HG02610 (cell line): ENCODE data around the gene PPM1H.
"Not testable (repeated sequence)": the region's sequence is repeated elsewhere in the genome, so short reads cannot be mapped to it uniquely, and the experiment has no call there.

Source experiments
- ATAC-seq: cut with Tn5 transposase; IDR thresholded peaks from one replicate; pipeline ENCODE4 v1.9.1; 2021; ENCODE audit warnings: mild to moderate bottlenecking, moderate library complexity; ENCODE audit not compliant: unreplicated experiment

PPM1H gene

DNA sequence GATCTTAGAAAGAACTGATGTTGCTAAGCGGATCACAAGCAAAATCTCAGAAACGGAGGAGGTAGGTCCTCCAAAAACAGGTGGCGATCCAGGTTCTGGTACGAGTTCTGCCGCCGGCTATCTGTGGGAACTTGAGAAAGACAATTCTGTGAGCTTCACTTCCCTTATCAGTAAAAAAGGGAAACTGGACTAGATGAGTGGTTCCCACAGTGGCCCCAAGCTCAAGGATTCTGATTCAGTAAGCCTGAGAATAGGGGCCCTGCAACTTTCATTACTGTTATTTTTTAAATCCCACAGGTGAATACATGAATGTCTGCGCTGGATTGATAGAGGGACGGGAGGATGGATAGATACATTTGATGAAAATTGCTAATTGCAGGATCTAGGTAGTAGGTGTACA, 160.2 kb downstream of the PPM1H start:
- ATAC-seq = no peak

DNA sequence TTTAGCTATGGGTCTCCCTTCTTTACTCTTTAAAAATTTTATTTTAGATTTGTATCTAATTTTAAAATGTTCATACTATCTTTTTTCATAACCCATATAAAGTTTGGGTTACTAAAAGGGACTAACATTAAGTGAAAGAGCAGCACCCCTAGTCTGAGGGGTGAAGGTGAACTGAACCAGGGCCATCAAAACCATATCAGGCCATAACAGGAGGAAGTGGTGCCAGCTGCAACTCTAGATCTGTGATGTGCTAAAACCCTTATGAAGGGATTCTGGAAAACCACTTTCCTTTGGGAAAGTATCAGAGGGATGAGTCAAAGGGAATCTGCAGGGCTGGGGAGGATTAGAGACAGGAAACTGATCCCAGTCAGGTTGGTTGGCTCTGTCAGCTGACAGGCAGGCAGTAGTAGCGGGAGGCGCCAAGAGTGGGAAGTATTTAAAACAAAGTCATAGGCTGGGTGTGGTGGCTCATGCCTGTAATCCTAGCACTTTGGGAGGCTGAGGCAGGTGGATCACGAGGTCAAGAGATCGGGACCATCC, 162.5 kb downstream of the PPM1H start:
- no peak for ATAC-seq

DNA sequence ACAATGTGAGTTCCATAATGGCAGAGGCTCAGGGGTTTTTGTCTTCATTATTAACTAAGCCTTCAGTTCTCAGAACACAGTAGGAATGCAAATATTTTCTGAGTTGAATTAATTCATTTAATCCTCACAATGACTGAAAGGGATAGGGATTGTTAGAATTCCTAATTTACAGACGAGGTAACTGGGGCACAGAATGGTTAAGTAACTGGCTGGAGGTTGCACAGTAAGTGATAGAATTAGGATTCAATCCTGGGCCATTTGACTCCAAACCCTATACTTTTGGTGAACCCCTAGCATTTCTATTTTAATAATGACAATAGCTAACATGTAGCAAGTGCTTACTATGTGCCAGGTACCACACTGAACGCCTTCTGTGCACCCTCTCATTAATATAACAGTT, 163.1 kb downstream of the PPM1H start:
- ATAC-seq = no peak

DNA sequence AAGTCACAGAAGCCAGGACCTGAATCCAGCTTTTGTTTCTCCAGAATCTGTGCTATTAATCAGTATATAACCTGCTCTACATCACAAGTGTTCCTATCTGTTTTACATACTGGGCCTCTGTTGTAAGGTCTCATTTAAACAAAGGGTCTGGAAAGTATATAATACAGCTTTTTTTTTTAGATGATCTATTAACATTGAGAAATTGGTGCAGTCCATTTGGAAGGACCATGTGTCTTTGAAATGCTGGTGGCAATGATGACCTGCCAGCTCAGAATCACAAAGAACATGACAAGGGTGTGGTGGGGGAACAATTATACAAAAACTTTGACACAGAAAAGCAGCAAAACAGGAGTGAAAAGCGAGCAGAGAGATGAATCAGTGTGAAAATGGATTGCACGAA, 164.6 kb downstream of the PPM1H start:
- ATAC-seq = no peak

DNA sequence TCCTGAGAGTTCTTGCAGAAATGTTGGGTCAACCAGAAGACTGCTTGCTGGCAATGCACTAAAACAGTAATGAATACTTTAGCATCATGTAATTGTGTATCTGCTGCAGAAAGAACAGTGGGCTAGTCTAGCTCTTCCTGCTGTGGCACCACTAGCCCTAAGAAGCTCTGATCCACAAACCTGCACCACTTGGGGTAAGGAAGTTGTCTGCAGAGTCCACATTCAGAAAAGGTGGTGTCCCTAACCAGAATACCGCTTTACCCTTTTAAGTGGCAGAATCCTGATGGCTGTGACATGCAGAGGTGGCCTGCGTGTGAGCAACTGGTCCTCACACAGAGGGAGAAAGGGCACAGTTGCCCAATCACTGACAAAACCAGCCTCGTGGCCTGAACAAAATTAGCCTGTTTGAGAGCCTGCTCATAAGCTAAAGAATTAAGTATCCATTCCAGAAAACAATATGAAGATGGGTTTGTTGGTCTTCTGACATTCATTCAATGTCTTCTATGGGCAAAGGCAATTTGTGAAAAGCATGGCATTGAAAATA, 165.8 kb downstream of the PPM1H start:
- no peak for ATAC-seq

DNA sequence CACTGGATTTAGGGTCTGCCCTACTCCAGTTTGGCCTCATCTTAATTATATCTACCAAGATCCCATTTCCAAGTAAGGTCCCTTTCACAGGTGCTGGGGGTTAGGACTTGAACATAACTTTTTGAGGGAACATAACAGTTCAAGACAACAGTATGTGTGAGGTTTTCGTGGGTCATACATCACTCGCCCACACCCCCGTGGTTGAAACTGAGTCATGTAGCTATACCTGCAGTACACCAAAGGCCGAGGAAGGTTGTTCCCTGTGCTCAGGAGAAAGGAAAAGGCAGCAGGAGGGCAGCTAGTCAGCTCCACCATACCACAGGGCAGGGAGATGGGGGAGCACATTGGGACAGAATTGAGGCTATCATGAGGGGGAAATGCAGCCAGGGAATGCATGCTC, 167.0 kb downstream of the PPM1H start:
- no peak for ATAC-seq

DNA sequence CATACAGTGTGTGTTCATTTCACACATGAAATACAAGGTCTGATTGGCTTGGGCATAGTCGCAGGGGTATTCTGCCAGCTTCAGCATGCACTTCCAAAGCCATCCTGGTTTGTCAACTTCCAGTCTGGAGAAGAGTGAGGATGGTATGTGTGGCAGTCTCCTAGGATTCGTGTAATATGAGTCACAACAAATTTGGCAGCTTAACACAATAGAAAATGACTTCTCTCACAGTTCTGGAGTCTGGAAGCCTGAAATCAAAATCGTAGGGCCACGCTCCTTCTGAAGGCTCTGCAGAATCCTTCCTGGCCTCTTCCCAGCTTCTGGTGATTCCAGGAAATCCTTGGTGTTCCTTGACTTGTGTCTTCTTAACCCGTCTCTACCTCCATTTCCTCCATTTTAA, 167.5 kb downstream of the PPM1H start:
- ATAC-seq = no peak

DNA sequence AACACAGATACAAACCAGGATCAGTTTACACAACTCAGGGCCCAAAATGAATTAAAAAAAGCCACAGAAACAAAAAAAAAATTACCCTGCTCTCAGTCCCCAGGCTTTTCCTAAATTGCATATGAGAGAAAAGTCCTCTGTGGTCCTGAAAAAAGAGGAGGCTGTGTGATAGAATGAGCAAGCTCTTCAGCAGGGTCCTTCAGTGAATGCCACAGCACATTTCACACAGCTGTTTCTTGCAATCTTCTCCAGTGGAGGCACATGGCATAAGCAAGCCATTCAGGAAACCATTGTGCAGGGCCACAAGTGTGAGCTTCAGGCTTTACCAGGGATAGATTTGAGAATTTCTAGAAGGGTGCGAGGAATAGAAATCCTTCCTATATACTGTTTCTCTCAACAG, 168.5 kb downstream of the PPM1H start:
- ATAC-seq = no peak

DNA sequence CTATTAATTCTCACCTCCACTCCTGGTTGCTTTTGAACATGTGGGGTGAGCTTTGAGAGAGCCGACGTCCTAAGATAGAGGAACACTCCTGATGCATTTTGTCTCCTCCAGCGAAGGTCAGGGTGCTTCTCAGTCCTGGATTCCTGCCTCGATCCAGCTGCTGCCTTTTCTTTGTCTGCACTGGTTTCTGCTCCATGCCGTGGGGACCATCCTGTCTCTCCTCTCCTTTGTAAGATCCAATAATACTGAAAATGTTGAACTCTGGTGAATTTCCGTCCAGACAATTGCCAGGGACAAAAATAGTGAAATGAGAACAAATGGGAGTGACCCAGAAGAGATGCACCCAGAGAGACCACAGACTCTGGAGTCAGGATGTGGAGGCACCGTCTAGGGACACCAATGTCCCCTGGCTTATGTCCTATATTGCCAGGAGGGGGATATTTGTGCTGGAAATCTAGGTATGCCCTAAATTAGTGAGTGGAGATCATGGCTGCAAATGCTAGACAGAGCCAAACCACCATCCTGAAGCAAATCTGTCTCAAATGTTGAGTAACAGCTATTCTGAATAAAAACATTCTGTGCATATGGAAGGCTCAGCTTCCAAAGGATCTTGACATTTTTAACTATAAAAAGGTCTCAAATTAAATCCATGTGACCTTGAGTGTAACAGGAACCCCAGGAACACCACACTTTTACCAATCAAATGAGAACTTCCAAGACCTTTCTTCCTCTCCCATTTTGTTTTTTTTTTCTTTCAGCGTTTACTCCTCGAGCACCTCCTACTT, 170.9 kb downstream of the PPM1H start:
- no peak for ATAC-seq

DNA sequence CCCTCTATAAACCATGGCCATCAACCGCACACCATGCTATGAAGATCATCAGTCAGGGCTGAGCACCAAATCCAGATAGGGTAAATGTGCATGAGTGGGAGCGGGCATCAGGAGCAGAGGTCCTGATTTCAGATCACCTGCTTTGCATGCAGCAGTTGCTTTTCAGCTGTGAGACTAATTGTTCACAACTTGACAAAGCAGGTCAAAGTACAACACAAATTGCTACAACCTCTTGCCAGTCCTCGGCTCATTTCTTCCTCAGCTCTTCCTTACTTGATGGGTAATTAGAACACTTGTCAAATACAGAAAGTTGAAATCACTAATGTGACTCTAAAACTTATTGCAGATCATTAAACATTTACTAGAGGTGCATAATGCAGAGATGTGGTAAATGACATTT, 171.6 kb downstream of the PPM1H start:
- no peak for ATAC-seq

DNA sequence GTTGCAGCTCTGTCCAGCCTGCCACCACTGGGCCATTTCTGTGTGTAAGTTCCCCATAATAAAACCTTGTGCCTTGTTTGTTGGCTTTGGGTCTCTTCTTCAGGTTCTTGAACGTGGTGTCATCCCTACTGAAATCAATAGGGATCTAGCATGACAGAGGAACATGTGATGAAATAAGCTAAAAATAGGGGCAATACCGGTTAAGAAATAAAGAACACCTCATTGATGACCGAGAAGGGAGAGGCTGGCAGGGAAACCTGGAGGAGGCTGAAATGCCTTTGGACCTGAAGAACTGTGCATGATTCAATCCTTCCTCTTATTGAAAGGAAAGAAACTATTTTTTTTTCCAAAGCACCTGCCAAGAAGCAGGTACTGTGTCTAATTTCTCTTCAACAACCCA, 172.3 kb downstream of the PPM1H start:
- no peak for ATAC-seq

DNA sequence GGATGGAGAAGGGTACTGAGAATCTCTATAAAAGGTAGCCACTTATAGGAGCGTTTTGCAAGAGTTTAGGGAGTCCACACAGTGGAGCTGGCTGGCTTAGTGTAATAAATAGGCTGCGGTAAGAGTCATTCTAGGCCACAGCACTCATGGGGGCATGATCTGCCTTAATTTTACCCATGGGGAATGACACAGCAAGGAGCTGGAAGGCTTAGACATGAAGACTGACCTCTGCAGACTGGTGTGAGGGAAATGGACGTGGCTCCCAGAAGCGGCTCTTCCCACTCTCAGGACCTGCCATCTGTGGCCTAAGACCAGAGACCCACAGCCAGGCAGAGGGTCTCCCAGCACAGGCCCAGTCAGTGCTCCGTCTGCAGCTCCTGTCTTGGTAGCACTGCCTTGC, 173.3 kb downstream of the PPM1H start:
- no peak for ATAC-seq

DNA sequence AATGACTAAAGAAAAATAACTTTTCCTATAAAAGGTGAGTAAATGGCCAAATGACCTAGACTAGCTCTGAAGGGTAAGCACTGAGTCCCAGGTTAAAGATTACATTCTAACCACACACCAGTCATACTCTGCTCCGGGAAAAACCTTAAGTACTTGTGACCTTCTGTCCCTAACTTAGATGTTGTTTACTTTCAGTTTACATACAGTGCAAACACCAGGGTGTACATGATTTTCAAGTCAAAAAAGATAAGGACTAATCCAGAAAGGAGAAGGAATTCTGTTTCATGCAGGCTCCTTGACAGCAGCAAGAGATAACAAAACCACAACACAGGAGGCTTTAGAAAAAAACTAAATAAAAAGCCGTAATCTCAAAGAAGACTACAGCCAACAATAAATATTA, 174.2 kb downstream of the PPM1H start:
- ATAC-seq = peak; percentile 92

DNA sequence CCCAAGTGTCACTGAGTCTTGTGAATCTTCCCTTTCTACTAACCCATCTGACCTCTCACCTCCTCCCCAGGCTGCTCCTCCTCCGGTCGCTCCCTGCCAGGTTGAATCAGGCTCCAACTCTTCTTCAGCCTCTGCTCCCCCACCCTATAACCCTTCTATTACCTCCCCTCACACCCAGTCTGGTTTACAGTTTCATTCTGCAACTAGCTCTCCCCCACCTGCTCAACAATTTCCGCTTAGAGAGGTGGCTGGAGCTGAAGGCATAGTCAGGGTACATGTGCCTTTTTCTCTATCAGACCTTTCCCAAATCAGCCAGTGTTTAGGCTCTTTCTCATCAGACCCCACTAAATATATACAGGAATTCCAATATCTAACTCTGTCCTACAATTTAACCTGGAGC, 174.6 kb downstream of the PPM1H start:
- not testable (repeated sequence) for ATAC-seq

DNA sequence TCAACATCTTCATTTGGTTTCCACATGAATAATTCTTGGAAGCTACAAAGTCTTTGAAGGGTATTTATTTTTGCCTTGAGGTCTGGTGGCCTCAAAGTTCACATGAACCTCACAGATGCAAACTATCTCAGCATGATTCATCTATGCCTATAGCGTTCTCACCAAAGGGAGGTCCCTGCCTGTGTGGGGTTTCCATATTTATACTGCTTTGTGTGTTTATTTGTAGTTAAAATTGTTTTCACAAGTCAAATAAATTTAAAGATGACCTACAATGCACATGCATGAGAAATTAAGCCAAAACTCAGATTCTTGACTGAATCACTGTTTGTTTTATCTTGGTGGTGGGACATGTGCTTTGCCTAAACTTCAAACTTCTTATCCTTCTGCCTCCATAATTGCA, 176.7 kb downstream of the PPM1H start:
- peak; percentile 47 for ATAC-seq

DNA sequence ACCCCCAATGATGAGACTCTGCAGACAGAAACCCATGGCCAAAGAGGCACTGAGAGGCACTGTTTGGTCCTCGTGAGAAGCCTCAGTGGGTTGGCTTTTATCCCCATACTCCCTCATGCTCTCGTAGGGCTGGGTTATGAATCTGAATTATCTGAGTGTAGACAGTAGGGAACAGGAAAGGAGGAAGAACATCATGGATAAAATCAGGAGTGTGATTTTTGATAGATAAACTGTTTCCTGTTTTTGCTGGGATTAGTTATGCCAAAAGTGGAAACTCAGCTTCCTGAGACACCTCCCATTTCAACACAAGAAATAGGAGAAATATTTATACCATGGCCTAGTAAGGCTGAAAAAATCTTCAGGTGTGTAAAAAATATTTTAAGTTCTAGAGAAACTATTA, 177.9 kb downstream of the PPM1H start:
- ATAC-seq = no peak

DNA sequence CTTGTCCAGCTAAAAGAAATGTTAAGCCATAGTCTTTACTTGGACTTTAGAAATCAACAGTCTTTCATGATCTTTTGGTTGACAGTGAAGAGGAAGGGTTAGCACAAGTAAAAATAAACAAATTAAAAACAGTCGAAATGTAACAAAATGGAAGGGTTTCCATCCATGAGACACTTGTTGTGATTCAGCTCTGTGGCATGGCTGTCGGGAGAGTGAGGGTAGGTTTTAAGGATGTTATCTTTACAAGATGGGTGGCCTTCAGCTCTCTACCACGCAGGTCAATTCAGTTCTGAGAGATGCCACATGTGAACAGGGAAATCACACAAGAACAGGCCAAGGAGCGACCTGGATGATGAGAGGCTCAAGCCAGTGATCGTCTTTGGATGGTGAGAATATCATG, 180.2 kb downstream of the PPM1H start:
- no peak for ATAC-seq

DNA sequence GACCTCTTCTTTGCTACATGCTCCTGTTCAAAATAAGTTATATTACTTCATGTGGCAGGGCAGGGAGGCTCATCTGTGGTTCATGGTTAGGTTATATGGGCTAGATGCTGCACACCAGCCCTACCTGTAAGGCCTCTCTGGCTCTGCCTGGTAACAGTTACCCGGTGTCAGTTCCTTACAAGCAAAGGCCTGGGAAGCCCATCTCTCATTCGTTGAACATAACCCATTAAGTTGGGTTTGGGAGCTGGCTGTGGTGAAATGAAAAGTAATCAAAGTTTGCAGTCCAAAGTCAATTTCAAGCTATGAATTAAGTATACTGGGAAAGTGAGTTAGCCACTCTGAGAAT, 183.2 kb downstream of the PPM1H start:
- no peak for ATAC-seq

DNA sequence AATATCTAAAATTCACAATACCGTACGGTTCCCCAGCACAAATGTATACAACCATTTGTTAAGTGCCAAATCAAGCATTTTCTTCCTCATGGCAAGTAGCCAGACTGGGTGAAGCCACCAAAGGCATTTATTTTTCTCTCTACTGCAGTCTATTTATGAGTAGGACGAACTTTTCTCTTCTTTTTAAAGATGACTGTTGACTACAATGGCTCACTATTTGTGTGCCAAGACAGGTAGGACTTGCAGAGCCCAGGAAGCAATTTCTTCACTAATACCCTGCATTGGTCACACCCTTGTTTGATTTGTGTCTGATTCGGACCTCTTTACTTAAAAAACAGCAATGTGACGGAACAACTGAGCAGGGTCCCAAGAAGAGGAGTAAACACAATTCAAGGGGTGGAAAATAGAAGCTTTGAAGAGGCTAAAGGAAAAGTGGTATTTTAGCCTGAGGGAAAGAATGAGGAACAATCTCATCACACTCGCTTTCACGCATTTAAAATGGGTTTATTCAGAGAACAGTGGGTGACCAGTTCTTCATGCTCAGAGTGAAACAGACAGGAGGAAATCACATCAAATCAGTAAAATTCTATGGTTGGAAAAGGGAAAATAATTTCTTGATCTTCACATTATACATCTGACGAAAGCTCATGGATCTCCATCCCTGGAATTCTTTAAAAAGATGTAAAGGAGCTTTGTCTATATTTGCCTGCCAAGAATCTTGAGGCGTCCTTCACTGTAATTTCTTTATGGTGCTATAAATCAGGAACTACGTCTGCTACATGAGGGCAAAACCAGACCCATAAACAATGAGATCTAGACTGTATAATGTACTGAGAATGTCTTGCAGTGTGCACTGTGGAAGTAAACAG, 183.8 kb downstream of the PPM1H start:
- ATAC-seq = no peak

DNA sequence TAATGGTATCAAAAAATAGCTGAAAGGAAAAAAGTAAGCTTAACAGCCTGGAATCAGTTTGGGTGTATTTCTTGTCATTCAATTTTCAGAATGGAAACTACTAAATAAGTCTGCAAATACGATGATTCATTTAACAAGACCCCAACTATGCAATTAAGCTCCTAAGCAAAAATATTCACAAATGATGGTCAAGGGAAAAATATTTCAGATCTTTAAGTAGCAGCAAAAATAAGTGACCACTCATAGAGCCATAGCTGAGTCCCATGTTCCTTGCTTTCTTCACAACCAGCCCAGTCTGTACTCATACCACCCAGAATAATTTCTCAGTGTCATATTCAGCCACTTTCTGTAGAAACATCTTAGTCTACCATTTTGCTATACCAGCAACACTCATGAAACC, 185.4 kb downstream of the PPM1H start:
- no peak for ATAC-seq

DNA sequence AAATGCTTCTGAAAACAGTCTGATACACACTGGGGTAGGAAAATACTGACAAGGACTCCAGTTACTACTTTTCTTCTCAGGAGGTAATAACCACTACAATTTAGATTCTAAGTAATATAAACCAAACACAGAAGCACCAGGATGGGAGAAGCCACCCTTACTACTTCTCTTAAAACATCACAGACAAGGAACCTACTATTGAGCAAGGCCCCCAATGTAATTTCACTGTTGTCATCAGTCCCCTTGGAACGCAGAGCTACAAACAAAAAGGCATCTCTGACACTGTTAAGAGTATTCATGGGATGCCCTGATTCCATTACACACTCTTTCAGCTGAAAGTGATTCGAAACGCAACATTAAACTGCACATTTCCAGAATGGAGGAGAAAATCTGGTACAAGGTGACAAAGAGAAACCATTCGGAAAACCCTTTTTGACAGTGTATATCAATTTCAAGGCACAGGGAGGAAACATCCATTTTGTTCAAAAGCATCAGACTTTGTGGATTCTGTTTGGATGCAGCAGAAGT, 185.9 kb downstream of the PPM1H start:
- ATAC-seq = no peak

DNA sequence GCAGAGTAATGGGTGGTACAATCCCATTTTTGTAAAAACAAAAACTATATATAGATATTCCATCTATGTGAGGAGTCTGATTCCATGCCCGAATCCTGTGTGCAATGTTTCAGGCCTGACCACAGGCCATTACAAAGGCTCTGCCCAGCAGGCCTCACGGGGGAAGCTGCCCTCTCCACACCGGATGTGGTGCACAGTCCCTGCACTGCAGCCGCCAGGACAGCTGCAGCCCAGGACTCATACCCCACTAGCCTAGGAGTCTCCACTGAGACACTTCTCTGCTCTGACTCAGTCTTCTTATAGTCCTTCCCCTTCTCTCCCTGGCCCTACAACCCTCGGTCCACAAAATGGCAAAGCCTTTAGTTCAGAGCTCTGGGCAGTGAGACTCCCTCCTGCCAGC, 190.4 kb downstream of the PPM1H start:
- no peak for ATAC-seq
